ENCODE results near the gene CNPY2.
"Not testable (repeated sequence)": the region's sequence is repeated elsewhere in the genome, so short reads cannot be mapped to it uniquely, and the experiment has no call there.

The CNPY2 gene

DNA sequence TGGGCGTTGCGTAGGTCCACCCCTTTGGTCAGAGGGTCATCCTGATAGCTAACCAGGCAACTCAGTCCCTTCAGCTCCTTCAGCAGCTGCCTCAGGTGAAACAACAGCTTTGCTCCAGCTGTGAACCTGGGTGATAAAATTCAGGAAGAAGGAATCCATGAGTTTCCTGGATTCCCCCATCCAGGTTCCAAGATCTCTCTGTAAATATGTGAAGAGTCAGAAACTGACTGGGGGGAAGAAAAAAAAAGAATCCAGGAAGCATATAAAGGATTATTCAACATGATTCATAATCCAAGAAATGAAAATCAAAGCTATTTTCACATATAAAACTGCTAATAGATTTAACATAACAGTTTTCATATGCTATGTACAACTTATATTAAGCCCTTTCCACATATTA is 35.5 kb upstream of the CNPY2 start:
- DNase-seq (ENCODE audit: low read depth) = no peak
- TF ChIP-seq, protein P1, sequence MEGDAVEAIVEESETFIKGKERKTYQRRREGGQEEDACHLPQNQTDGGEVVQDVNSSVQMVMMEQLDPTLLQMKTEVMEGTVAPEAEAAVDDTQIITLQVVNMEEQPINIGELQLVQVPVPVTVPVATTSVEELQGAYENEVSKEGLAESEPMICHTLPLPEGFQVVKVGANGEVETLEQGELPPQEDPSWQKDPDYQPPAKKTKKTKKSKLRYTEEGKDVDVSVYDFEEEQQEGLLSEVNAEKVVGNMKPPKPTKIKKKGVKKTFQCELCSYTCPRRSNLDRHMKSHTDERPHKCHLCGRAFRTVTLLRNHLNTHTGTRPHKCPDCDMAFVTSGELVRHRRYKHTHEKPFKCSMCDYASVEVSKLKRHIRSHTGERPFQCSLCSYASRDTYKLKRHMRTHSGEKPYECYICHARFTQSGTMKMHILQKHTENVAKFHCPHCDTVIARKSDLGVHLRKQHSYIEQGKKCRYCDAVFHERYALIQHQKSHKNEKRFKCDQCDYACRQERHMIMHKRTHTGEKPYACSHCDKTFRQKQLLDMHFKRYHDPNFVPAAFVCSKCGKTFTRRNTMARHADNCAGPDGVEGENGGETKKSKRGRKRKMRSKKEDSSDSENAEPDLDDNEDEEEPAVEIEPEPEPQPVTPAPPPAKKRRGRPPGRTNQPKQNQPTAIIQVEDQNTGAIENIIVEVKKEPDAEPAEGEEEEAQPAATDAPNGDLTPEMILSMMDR (conservative IDR thresholded peaks at IDR 0.05; ENCODE audit: low read depth, low read length) = no peak
- no peak overlapping the region for H3K4me3 ChIP-seq (ENCODE audit: low read depth, low read length)

DNA sequence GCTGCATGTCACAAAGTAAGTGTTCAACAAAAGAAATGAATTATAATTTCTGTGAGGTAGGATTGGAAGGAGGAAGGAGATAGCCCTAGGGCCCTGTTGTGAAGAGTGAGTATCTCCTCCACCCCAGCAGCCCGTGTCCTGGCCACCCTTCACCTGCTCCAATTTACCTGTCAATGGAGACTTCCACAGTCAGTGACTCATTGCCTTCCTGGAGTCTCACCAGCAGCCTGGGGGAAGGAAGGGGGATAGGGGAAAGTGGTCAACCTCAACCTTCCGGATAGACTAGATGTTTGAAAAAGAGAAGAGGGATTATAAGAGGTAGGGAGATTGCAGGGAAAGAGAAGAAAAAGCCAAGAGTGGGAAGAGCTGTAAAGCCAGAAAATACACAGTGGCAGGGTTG is 34.9 kb upstream of the CNPY2 start:
- TF ChIP-seq, protein P1 (conservative IDR thresholded peaks at IDR 0.05; ENCODE audit: low read depth, low read length) = no peak
- no peak for DNase-seq (ENCODE audit: low read depth)
- no peak overlapping the region for H3K4me3 ChIP-seq (ENCODE audit: low read depth, low read length)

DNA sequence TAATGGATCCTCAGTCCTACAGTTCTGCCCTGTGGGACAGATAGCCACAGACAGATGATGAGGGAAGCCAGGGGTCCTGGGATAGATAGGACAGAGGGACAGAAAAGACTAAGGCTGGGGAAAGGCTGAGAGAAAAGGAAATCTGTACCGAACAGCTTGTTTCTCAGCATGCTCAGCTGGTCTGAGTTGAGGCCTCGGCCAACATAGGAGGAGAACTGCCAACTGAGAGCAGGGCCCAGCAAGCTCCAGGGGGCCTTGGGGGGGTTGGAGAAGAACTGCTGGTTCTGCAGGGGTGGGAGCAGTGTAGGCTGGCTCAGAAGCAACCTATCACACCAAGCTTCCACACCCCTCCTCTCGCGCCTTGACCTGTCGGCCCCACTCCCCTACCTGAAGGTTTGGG is 33.0 kb upstream of the CNPY2 start:
- DNase-seq (ENCODE audit: low read depth) = no peak
- TF ChIP-seq, protein P1 (conservative IDR thresholded peaks at IDR 0.05; ENCODE audit: low read depth, low read length) = no peak
- H3K4me3 ChIP-seq (ENCODE audit: low read depth, low read length) = no peak overlapping the region

DNA sequence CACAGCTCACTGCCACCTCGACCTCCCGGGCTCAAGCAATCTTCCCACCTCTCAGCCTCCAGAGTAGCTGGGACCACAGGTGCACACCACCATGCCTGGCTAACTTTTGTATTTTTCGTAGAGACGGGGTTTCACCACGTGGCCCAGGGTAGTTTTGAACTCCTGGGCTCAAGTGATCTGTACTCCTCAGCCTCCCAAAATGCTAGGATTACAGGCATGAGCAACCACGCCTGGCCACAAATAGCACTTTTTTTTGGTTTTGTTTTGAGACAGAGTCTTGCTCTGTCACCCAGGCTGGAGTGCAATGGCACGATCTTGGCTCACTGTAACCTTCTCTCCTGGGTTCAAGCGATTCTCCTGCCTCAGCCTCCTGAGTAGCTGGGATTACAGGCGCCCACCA is 31.5 kb upstream of the CNPY2 start:
- DNase-seq (ENCODE audit: low read depth); H3K4me3 ChIP-seq (ENCODE audit: low read depth, low read length): not testable (repeated sequence)

DNA sequence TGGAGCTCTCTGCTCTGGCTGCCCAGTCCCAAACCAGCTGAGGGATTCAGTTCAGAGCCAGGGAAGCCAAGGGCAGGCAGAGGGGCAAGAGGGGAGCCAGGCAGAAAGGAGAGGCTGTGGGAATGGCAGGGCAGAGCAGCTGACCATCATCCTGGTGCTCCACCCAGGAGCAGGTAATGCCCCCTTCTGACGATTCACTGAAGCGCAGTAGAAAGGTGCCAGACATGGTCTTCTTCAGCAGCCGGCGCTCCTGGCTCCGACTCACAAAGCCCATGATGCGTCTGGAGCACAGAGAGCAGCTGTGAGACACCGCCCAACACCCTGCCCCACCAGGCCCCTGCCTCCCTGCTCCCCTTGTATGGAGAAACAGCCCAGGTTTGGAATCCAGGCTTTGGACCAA is 30.9 kb upstream of the CNPY2 start:
- DNase-seq (ENCODE audit: low read depth) = no peak
- TF ChIP-seq, protein P1 (conservative IDR thresholded peaks at IDR 0.05; ENCODE audit: low read depth, low read length) = peak; percentile 24
- no peak overlapping the region for H3K4me3 ChIP-seq (ENCODE audit: low read depth, low read length)

DNA sequence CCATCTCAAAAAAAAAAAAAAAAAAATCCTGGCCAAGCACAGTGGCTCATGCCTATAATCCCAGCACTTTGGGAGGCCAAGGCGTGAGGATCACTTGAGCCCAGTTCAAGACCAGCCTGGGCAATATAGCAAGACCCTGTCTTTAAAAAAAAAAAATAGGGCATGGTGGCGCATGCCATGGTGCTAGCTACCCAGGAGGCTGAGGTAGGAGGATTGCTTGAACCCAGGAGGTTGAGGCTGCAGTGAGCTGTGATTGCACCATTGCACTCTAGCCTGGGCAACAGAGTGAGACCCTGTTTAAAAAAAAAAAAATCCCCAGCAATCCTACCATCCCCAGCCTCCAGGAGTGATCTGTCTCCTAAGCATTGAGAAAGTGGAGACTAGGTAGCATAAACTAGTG is 26.5 kb upstream of the CNPY2 start:
- not testable (repeated sequence) for DNase-seq (ENCODE audit: low read depth); H3K4me3 ChIP-seq (ENCODE audit: low read depth, low read length)

DNA sequence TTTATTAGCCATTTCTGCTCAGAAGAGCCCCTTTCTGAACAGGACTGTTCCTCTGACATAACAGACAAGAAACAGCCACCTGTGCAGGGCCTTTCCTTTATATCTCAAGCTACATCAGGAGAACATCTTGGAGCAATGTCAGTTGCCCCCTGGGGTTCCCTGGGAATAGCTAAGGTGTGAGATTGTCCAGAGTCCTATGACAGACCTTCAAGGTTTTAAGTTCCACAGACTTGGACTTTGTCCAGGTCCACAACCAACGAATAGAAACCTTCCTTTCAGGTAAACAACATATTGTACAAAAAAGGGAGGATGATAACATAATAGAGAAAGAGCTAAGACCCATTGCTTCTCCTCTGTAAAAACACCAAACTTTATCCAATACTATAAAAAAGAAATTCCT is 25.8 kb upstream of the CNPY2 start:
- no peak for DNase-seq (ENCODE audit: low read depth)
- TF ChIP-seq, protein P1 (conservative IDR thresholded peaks at IDR 0.05; ENCODE audit: low read depth, low read length) = no peak
- H3K4me3 ChIP-seq (ENCODE audit: low read depth, low read length) = no peak overlapping the region

DNA sequence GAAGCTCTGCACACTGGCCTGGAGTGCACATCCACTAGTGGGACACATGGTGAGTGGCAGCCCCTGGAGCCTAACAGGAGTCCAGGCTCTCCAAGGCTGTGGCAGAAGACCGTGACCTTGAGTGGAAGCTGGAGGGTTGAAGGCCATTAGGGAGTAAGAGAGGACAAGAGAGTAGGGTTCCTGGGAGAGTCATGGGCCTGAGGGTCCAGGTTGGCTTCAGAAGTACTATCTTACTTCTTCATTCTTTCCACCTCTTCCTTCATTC is 23.3 kb upstream of the CNPY2 start:
- no peak for DNase-seq (ENCODE audit: low read depth)
- H3K4me3 ChIP-seq (ENCODE audit: low read depth, low read length) = no peak overlapping the region
- TF ChIP-seq, protein P1 (conservative IDR thresholded peaks at IDR 0.05; ENCODE audit: low read depth, low read length) = no peak
